Choroid plexus epithelial cell (primary cell): Measurements from ENCODE around the gene ZNF101.

Experiments
- DNase-seq: peaks from one replicate; pipeline ENCODE4 v3.0.0-alpha.2; 2010; ENCODE audit warnings: low read depth
- H3K4me3 ChIP-seq: 2 replicates; pipeline ENCODE4 v1.5.1; 2011; ENCODE audit warnings: low read depth, mild to moderate bottlenecking, control low read depth, low read length, moderate library complexity
- TF ChIP-seq, protein P1 (sequence below): conservative IDR thresholded peaks from 2 replicates; pipeline ENCODE4 v1.5.1; 2011; ENCODE audit warnings: low read depth, mild to moderate bottlenecking, control low read depth, inconsistent platforms, low read length, moderate library complexity

The ZNF101 gene

DNA sequence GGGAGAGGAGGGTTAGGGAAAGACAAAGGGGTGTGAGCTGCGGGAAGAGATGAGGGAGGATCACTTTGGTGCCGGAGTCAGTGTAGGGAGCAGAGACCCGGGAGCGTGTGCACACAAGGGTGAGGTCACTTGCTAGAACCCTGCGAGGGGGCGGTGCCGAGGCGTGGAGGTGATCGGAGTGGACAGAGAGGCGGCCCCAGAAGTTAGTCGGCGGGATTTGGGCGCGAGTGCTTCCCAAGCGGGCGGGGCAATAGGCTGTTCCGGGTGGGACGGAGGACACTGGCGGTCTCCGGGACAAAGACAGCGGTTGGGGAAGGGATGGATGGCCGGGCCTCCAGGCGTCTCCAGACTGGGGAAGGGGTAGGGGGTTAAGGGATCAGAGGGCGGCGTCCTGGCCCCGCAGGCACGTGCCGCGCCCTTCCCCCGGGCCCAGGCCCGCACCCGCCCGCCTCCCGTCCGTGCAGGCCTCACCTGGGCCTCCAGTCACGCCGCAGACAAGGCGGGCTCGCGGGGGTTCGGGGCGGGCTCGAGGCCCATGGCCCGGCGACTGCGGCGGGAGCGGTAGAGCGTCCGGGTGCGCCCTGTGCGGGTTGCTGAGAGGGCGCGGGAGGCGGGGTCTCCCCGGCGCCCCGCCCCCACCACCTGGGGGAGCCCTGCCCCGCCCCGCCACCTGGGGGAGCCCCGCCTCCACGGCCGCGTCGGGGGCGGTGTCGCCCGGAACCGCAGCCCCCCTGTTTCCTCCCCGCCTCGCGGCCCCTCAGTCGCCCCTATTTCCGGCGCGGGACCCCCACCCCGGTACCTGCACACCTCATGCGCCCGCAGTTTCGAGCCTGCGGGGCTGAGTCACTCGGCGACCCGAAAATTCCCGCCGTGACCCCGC is 40.8 kb upstream of the ZNF101 start, which contains the start of gene LPAR2:
TSS of gene LPAR2 (minus strand) at position 600 of the 880 bp plus-strand sequence. CDS start 945 bp downstream, outside the sequence.
- TF ChIP-seq, protein P1, sequence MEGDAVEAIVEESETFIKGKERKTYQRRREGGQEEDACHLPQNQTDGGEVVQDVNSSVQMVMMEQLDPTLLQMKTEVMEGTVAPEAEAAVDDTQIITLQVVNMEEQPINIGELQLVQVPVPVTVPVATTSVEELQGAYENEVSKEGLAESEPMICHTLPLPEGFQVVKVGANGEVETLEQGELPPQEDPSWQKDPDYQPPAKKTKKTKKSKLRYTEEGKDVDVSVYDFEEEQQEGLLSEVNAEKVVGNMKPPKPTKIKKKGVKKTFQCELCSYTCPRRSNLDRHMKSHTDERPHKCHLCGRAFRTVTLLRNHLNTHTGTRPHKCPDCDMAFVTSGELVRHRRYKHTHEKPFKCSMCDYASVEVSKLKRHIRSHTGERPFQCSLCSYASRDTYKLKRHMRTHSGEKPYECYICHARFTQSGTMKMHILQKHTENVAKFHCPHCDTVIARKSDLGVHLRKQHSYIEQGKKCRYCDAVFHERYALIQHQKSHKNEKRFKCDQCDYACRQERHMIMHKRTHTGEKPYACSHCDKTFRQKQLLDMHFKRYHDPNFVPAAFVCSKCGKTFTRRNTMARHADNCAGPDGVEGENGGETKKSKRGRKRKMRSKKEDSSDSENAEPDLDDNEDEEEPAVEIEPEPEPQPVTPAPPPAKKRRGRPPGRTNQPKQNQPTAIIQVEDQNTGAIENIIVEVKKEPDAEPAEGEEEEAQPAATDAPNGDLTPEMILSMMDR = no peak
- no peak for DNase-seq
- H3K4me3 ChIP-seq = peak within 1 kb of the TSS; percentile 53

DNA sequence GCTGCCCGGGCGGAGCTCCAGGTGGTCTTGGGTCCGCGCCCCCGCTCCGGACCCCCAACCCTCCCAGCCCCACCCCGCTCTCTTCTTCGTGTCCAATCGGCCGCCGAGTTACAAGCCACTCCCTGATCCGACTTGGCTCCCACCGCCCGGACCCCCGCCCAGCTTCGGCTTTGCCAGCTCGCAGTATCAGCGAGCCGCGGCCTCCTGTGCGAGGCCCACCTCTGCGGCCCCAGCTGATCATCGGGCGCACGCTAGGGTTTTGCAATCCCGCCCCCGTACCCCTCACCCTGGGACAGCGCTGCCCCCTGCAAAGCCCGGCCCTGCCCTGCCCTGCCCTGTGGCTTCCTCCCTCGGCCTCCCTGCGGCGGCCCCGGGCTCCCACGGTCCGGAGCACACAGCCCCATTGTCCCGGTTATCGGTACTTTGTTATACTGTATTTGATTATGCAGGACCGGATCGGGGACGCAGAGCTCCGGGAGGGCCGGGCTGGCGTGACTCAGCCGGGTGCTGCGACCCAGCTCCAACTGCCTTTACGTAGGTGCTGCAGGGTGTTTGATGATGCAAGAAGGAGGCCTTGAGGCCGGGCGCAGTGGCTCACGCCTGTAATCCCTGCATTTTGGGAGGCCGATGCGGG is 40.0 kb upstream of the ZNF101 start:
- peak overlapping the region; percentile 53 for H3K4me3 ChIP-seq
- TF ChIP-seq, protein P1 = no peak
- DNase-seq = peak; percentile 78

GRCh38 chr19:19630062-19630414 is 38.6 kb upstream of the ZNF101 start:
- no peak for DNase-seq
- TF ChIP-seq, protein P1 = no peak
- H3K4me3 ChIP-seq = no peak overlapping the region

DNA sequence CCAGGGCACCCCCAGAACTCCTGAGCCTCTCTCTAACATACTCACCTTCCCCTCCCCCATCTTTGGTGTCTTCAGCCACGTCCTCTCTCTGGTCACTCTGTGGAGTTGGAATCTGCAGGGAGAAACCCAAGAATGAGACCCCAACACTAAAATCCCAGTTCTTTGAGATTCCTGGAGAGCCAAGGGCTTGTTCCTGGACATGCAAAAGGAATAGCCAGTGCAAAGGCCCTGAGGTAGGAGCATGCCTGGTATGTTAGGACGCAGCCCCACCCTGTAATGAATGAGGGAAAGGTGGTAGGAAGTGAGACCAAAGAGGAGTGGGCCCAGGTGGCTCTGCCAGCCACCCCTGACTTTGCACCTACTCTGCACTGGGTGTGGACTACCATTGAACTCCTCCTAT is 38.2 kb upstream of the ZNF101 start:
- H3K4me3 ChIP-seq = no peak overlapping the region
- no peak for DNase-seq
- TF ChIP-seq, protein P1 = no peak

- TF ChIP-seq, protein P1 = no peak
- H3K4me3 ChIP-seq = no peak overlapping the region
- no peak for DNase-seq
These were observed 37.3 kb upstream of the ZNF101 start for GRCh38 chr19:19631346-19631745.

- TF ChIP-seq, protein P1 = no peak
- DNase-seq = no peak
- no peak overlapping the region for H3K4me3 ChIP-seq
These were observed 36.0 kb upstream of the ZNF101 start for GRCh38 chr19:19632661-19633060.
